ENCODE results near the gene LBHD2. TPM values are rescaled to one million over a fixed set of nuclear protein-coding genes. Genes with fewer than 3 reads are reported as not detected.

Gene LBHD2
- total and polyA plus RNA-seq, 2 experiments from 2014 or later: not detected

GRCh38 chr14:103129301-103130016 is 45.4 kb downstream of the LBHD2 start (continued):
- TF ChIP-seq ETS1 (IDR thresholded peaks at IDR 0.05) (no peak), ZNF114 (CRISPR knock-in tag; IDR thresholded peaks at IDR 0.05) (no peak), JUNB (IDR thresholded peaks at IDR 0.05; ENCODE audit: unreplicated experiment) (no peak), STAT1 (IDR thresholded peaks at IDR 0.05; ENCODE audit: unreplicated experiment) (no peak), CTCF (conservative IDR thresholded peaks at IDR 0.05; ENCODE audit: low read depth in 2 of 2) (no peak)

- Histone ChIP-seq H3K27me3 (ENCODE audit: insufficient read depth) (peaks cover 32% of the 10 kb centered on the region), H4K20me1 (replicated peaks; ENCODE audit: insufficient read depth) (peaks cover 9% of the 10 kb centered on the region), H3K36me3 (ENCODE audit: insufficient read depth) (no peaks in the 10 kb centered on the region), H3K4me1 (ENCODE audit: insufficient read depth) (no peaks in the 10 kb centered on the region), H3K4me2 (no peak overlapping the region), H3F3A (replicated peaks; ENCODE audit: low read depth) (0 out of 2 replicates have a peak, but pooled peaks cover 5% of the 10 kb centered on the region), H2AFZ (no peak overlapping the region), H3K79me2 (replicated peaks; ENCODE audit: insufficient read depth) (no peaks in the 10 kb centered on the region), H3K27ac (ENCODE audit: low read depth) (no peak overlapping the region), H3K9me2 (ENCODE audit: insufficient read depth) (no peaks in the 10 kb centered on the region), H3K4me3 (no peak overlapping the region)
- DNase-seq (ENCODE audit: low spot score) (no peak), ATAC-seq (no peak)
- no peak overlapping the region for H3K4me3 Mint-ChIP-seq
- peaks cover 7% of the 10 kb centered on the region for H3K4me1 Mint-ChIP-seq
- H3K27me3 Mint-ChIP-seq (ENCODE audit: insufficient read depth, low read depth, poor library complexity): peaks cover 46% of the 10 kb centered on the region
- no peak overlapping the region for H3K27ac Mint-ChIP-seq
- H3K9me3 Mint-ChIP-seq: no peaks in the 10 kb centered on the region; the same call in 1 of the 3 replicates
- peaks cover 8% of the 10 kb centered on the region; the same call in 1 of the 3 replicates for H3K36me3 Mint-ChIP-seq (ENCODE audit: low read depth)
- TF ChIP-seq CREB1 (CRISPR knock-in tag; IDR thresholded peaks at IDR 0.05; ENCODE audit: low read depth) (no peak), CTCF (conservative IDR thresholded peaks at IDR 0.05; ENCODE audit: low read depth in 2 of 2) (no peak), EZH2phosphoT487 (IDR thresholded peaks at IDR 0.05; ENCODE audit: unreplicated experiment) (no peak), EZH2 (IDR thresholded peaks at IDR 0.05; ENCODE audit: low read depth, unreplicated experiment) (no peak), POLR2AphosphoS5 (IDR thresholded peaks at IDR 0.05; ENCODE audit: low read depth) (no peak), ZNF462 (CRISPR knock-in tag; IDR thresholded peaks at IDR 0.05) (no peak), JUNB (IDR thresholded peaks at IDR 0.05; ENCODE audit: unreplicated experiment) (no peak), STAT1 (IDR thresholded peaks at IDR 0.05; ENCODE audit: unreplicated experiment) (no peak)
Measured at GRCh38 chr14:103130017-103130764, 46.2 kb downstream of the LBHD2 start.

All from GM23338 (cell line).